Measurements from ENCODE around the gene MACROD1.
"Not testable (repeated sequence)": the region's sequence is repeated elsewhere in the genome, so short reads cannot be mapped to it uniquely, and the experiment has no call there.

Gene MACROD1

GRCh38 chr11:64185175-64185692 lies 19.3 kb upstream of the MACROD1 start:
- DNase-seq, result no peak

- no peak for DNase-seq
These were observed 18.0 kb upstream of the MACROD1 start for GRCh38 chr11:64183890-64184289.

- peak; percentile 50 for DNase-seq
These were observed 15.8 kb upstream of the MACROD1 start for GRCh38 chr11:64181506-64182411.

DNA sequence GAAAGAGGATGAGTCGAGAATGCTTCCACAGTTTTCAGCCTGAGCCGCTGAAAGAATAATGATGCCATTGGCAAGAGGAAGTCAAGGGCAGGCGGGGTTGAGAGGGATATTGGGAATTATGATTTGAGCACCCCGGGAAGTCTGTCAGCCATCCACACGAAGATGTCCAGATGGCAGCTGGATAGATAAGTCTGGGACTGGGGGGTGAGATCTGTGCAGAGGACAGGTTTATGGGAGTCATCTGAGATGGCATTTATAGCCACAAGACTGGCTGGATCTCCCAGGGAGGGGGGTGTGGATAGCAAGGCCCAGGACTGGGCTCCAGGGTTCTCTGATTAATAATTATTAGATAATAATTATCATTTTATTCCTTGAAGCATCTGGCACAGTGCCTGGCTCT lies 15.0 kb upstream of the MACROD1 start:
- no peak for DNase-seq

DNA sequence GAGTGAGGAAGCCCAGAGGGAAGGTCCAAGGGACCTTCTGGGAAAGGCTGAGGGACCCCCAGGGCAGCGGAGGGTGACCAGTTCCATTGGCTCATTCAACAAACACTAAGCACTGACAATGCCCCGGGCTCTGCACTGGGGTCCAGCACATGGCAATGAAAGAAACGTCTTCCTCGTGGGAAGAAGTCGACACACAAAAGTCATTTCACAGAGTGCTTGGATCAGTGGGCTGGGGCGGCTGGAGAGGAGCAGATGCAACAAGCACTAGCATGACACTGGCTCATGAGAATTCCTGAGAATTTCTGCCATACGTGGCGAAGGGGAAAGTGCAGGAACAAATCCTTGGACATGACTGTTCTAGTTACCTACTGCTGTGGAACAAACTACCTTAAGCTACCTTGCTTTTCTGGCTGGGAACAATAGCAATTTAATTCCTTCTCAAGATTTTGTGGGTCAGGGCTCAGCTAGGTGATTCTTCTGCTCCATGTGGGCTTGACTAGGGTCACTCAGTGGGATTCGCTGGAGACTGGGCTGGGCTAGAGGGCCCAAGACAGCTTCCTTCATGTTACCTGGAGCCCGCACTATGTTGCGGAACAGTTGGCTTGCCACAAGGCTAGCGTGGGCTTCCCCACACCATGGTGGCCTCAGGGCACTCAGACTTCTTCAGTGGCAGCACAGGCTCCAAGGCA lies 13.2 kb upstream of the MACROD1 start:
- DNase-seq, result no peak

GRCh38 chr11:64178203-64178602 lies 12.3 kb upstream of the MACROD1 start:
- no peak for DNase-seq

- no peak for DNase-seq
These were observed 10.8 kb upstream of the MACROD1 start for GRCh38 chr11:64176751-64177150.

- DNase-seq, result no peak
These were observed 7.9 kb upstream of the MACROD1 start for GRCh38 chr11:64173616-64174355.

- no peak for DNase-seq
These were observed 4.5 kb upstream of the MACROD1 start for GRCh38 chr11:64170419-64170818.

GRCh38 chr11:64165481-64165841 lies 452 bp downstream of the MACROD1 start:
- peak; percentile 35 for DNase-seq

- no peak for DNase-seq
These were observed 1.3 kb downstream of the MACROD1 start for GRCh38 chr11:64164392-64165312.

- no peak for DNase-seq
These were observed 2.0 kb downstream of the MACROD1 start for GRCh38 chr11:64163951-64164350.

- not testable (repeated sequence) for DNase-seq
These were observed 3.1 kb downstream of the MACROD1 start for GRCh38 chr11:64162769-64163168.

GRCh38 chr11:64161037-64161436 lies 4.9 kb downstream of the MACROD1 start:
- no peak for DNase-seq

DNA sequence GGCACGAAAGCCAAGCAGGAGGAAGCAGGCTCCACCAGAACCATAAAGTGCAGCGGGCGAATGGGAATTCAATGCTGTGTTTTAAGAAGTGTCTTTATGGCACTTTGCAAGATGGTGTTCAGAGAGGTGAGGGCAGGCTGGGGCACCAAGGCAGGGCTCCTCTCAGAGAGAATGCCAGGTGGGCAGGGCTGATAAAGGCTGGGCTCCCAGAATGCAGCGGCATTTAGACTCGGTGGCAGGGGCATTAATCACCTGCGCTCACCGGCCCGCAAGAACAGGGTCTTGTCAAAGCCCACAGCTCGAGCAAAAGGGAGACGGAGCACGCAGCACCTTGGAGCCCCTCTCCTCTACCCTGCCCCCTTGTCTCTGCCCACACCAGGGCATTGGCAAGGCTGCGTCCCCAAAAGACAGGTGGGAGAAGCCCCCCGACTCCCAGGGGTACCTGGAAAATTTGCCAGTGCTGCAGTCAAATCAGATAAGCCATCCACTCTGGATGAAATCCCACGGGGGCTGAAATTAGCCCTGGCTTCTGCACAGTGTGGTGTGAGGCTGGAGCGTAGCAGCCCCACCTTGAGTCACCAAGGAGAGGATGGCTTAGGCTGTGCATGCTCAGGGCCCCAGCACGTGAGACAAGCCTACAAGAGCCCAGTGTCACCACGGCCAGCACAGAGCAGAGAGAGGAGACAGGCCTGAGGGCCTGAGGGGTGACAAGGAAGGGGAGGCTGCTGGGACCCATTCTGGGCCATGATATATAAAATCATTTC lies 8.1 kb downstream of the MACROD1 start:
- DNase-seq, result no peak

DNA sequence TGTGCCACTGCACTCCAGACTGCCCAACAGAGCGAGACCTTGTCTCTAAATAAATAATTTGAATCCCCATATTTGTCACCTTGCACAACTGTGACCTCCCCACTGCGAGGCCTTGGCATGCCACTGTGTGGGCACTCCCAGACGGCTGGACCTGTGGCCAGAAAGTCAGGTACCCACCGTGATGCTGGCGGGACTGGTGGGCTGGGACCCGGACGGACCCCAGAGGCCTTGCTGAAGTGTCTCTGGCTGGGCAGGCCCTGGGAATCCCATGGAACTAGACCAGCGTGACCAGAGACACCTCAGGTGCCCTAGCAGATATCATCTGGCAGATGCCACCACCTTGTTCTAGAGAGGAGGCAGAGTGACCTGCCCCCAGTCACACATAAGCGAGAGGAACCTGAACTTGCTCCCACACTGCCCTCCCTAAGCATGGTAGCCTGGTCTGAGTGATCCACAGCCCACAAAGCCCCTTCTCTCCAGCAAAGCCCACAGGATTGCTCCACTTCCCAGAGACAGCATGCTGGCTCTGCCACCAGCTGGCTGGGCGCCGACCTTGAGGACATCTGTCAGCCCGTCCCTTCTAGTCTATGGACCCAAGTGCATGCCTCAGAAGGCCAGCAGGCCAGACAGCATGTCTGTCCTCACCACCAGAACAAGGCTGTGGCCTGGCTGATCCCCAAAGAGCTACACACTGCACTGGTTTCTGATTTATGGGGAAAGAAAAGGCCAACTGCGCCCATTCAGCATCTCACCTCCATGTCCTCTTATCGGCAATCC lies 9.5 kb downstream of the MACROD1 start:
- no peak for DNase-seq

GRCh38 chr11:64153812-64154211 lies 12.1 kb downstream of the MACROD1 start:
- no peak for DNase-seq

DNA sequence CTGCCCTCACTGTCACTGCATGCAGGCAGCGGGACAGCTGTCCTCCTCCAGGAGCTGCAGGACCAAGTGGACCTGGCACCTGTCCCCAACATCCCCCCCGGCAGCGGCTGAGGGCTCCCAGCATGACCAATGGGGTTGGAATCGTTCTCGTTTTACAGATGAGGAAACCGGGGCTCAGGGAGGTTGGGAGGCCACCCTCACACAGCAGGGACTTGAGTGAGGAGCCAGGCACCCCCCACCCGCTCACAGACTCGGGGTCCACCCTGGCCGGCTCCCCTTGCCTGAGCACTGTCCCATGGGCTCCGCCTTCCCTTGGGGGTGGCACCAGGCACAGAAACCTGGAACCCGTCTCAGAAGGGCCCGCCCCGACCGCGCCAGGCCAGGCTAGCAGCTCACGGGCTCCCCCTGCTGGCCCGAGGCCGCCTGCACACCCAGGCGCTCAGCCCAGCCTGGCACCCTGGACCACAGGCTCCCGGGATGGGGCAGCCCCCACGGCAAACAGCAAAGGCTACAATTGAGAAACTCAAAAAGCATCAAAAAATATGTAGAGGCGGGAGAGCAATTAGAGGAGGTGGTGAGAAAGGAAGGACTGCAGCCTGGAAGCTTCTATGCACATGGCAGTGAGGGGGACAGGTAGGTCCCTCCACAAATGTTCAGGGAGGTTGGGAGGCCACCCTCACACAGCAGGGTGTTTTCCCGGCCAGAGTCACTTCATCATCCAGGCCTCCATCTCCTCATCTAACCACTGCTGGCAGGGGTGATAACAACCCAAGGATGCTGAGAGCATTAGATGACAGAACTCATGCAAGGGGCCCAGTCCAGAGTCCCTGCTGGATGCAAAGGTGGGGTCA lies 12.8 kb downstream of the MACROD1 start:
- peak; percentile 70 for DNase-seq

- no peak for DNase-seq
These were observed 14.6 kb downstream of the MACROD1 start for GRCh38 chr11:64151337-64151736.
